HEK293 (cell line): ENCODE data around the gene SGPL1.

Source experiments
- CTCF ChIA-PET: fragments of 350-600 bp; formaldehyde crosslinking; extraction: SDS; loops from one replicate; lab custom pipeline; 2021; ENCODE audit warnings: antibody characterized with exemption; lab: Yijun Ruan, JAX
- POLR2A ChIA-PET: fragments of 300-600 bp; formaldehyde crosslinking; extraction: SDS; loops from one replicate; lab custom pipeline; 2020; ENCODE audit warnings: antibody characterized with exemption, inconsistent platforms; lab: Yijun Ruan, JAX
- H3K27ac ChIP-seq: fragments of 200-500 bp; sonication (Bioruptor generic); 2 replicates; pipeline ENCODE4 v1.5.1; 2014; ENCODE audit warnings: low read depth, low read length, control low read depth, inconsistent platforms; ENCODE audit errors: extremely low read depth
- H3K36me3 ChIP-seq, 2 experiments: fragments of 200-500 bp in 1 of 2; sonication (Bioruptor generic) in 1 of 2; 1 replicate in 1 of 2; 2 replicates in 1 of 2; pipeline ENCODE4 v1.5.1; 2014 to 2017; ENCODE audit warnings: inconsistent platforms in 2 of 2, low read length in 2 of 2; ENCODE audit not compliant: control insufficient read depth in 2 of 2, insufficient read depth in 1 of 2
- H3K4me1 ChIP-seq: fragments of 200-500 bp; sonication (Bioruptor generic); 2 replicates; pipeline ENCODE4 v1.5.1; 2014; ENCODE audit warnings: mild to moderate bottlenecking, low read length, inconsistent platforms; ENCODE audit not compliant: control insufficient read depth, insufficient read depth
- H3K4me3 ChIP-seq: 2 replicates; pipeline ENCODE4 v1.5.1; 2011; ENCODE audit warnings: low read depth, mild to moderate bottlenecking, control low read depth, low read length, moderate library complexity
- H3K9me3 ChIP-seq: fragments of 200-500 bp; sonication (Bioruptor generic); 2 replicates; pipeline ENCODE4 v1.5.1; 2014; ENCODE audit warnings: low read depth, low read length, inconsistent platforms; ENCODE audit not compliant: control insufficient read depth, insufficient read depth
- KLF16 ChIP-seq: fragments of 450-650 bp; formaldehyde crosslinking; IDR thresholded peaks from 2 replicates; pipeline ENCODE4 v1.5.1; 2017; ENCODE audit warnings: missing biosample characterization, missing genetic modification characterization
- KLF9 ChIP-seq: fragments of 450-650 bp; formaldehyde crosslinking; IDR thresholded peaks from 2 replicates; pipeline ENCODE4 v1.5.1; 2016; ENCODE audit warnings: missing biosample characterization, missing genetic modification characterization, low read depth
- MEIS1 ChIP-seq: sonication (generic); formaldehyde crosslinking; IDR thresholded peaks from 2 replicates; pipeline ENCODE4 v1.8.1; 2022; ENCODE audit warnings: missing genetic modification reagents, mild to moderate bottlenecking, borderline replicate concordance
- OVOL3 ChIP-seq: fragments of 450-650 bp; formaldehyde crosslinking; IDR thresholded peaks from 2 replicates; pipeline ENCODE4 v1.5.1; 2016; ENCODE audit warnings: missing biosample characterization, missing genetic modification characterization
- SCRT2 ChIP-seq: fragments of 450-650 bp; formaldehyde crosslinking; IDR thresholded peaks from 2 replicates; pipeline ENCODE4 v1.5.1; 2016; ENCODE audit warnings: missing biosample characterization, missing genetic modification characterization
- ZIC2 ChIP-seq: fragments of 450-650 bp; formaldehyde crosslinking; IDR thresholded peaks from 2 replicates; pipeline ENCODE4 v1.5.1; 2016; ENCODE audit warnings: missing biosample characterization, missing genetic modification characterization
- ZNF202 ChIP-seq: fragments of 450-650 bp; formaldehyde crosslinking; IDR thresholded peaks from 2 replicates; pipeline ENCODE4 v1.5.1; 2016; ENCODE audit warnings: missing biosample characterization, missing genetic modification characterization, borderline replicate concordance
- ZNF416 ChIP-seq: fragments of 450-650 bp; formaldehyde crosslinking; IDR thresholded peaks from 2 replicates; pipeline ENCODE4 v1.5.1; 2016; ENCODE audit warnings: missing biosample characterization, missing genetic modification characterization
- ZNF549 ChIP-seq: fragments of 450-650 bp; IDR thresholded peaks from 2 replicates; pipeline ENCODE4 v1.5.1; 2018; ENCODE audit warnings: missing biosample characterization, missing genetic modification characterization, mild to moderate bottlenecking, inconsistent platforms, moderate library complexity
- ZNF585B ChIP-seq: fragments of 450-650 bp; formaldehyde crosslinking; IDR thresholded peaks from 2 replicates; pipeline ENCODE4 v1.5.1; 2016; ENCODE audit warnings: missing biosample characterization, missing genetic modification characterization
- ZNF600 ChIP-seq: fragments of 450-650 bp; formaldehyde crosslinking; IDR thresholded peaks from 2 replicates; pipeline ENCODE4 v1.5.1; 2016; ENCODE audit warnings: missing biosample characterization, missing genetic modification characterization
- ZNF621 ChIP-seq: fragments of 450-650 bp; formaldehyde crosslinking; IDR thresholded peaks from 2 replicates; pipeline ENCODE4 v1.5.1; 2017; ENCODE audit warnings: missing biosample characterization, missing genetic modification characterization
- ZNF658 ChIP-seq: fragments of 450-650 bp; formaldehyde crosslinking; IDR thresholded peaks from 2 replicates; pipeline ENCODE4; 2016; ENCODE audit warnings: missing biosample characterization, missing genetic modification characterization
- ZNF776 ChIP-seq: fragments of 450-650 bp; formaldehyde crosslinking; IDR thresholded peaks from 2 replicates; pipeline ENCODE4 v1.5.0; 2017; ENCODE audit warnings: missing biosample characterization, missing genetic modification characterization, borderline replicate concordance
- ZNF830 ChIP-seq: fragments of 450-650 bp; IDR thresholded peaks from 2 replicates; pipeline ENCODE4 v1.5.0; 2018; ENCODE audit warnings: missing biosample characterization, missing genetic modification characterization, low read depth, mild to moderate bottlenecking, moderate library complexity
- TF ChIP-seq, protein P1 (sequence below): fragments of 450-650 bp; formaldehyde crosslinking; IDR thresholded peaks from 2 replicates; pipeline ENCODE4 v1.5.1; 2016; ENCODE audit warnings: missing biosample characterization, missing genetic modification characterization
- TF ChIP-seq, protein P2 (sequence below): fragments of 450-650 bp; formaldehyde crosslinking; IDR thresholded peaks from 2 replicates; pipeline ENCODE4 v1.5.1; 2016; ENCODE audit warnings: missing biosample characterization, missing genetic modification characterization
- TF ChIP-seq, protein P3 (sequence below): fragments of 450-650 bp; formaldehyde crosslinking; IDR thresholded peaks from 2 replicates; pipeline ENCODE4 v1.5.0; 2017; ENCODE audit warnings: missing biosample characterization, missing genetic modification characterization, borderline replicate concordance
- TF ChIP-seq, protein P4 (sequence below): fragments of 450-650 bp; formaldehyde crosslinking; IDR thresholded peaks from 2 replicates; pipeline ENCODE4 v1.5.1; 2017; ENCODE audit warnings: missing biosample characterization, missing genetic modification characterization
- TF ChIP-seq, protein P5 (sequence below): fragments of 450-650 bp; formaldehyde crosslinking; IDR thresholded peaks from 2 replicates; pipeline ENCODE4; 2016; ENCODE audit warnings: missing biosample characterization, missing genetic modification characterization

The SGPL1 gene

DNA sequence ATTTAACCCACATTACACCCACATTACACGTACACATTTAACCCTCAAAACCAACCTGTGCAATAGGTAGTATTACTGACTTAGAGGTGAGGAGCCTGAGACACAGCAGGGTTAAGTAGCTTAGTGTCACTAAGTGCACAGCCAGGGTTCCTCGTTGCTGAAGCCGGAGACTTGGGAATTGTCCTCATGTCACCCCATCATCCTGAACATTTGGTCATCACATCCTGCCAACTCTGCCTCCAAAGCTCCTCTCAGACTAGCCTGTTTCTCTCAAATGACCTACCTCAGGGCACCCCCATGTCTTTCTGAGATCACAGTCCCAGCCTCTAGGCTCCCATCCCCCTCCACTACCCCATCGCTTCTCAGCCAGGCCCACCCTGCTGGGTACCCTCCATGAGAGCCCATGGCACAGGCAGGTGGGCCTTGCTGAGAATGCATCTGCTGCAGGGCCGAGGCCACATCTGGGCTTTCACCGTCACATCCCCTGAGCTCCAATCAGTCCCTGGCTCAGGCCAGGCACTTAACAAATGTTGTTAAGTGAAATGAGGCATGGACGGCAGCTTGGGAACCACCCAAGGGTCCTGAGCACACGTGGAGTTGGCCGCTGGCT is 93.7 kb downstream of the SGPL1 start:
- no peak for TF ChIP-seq ZNF621 (tag by site-specific recombination)
- no peak for TF ChIP-seq ZNF416
- no peak for TF ChIP-seq ZNF585B (tag by site-specific recombination)
- TF ChIP-seq ZIC2, result peak; percentile 49
- no peak for TF ChIP-seq ZNF549

DNA sequence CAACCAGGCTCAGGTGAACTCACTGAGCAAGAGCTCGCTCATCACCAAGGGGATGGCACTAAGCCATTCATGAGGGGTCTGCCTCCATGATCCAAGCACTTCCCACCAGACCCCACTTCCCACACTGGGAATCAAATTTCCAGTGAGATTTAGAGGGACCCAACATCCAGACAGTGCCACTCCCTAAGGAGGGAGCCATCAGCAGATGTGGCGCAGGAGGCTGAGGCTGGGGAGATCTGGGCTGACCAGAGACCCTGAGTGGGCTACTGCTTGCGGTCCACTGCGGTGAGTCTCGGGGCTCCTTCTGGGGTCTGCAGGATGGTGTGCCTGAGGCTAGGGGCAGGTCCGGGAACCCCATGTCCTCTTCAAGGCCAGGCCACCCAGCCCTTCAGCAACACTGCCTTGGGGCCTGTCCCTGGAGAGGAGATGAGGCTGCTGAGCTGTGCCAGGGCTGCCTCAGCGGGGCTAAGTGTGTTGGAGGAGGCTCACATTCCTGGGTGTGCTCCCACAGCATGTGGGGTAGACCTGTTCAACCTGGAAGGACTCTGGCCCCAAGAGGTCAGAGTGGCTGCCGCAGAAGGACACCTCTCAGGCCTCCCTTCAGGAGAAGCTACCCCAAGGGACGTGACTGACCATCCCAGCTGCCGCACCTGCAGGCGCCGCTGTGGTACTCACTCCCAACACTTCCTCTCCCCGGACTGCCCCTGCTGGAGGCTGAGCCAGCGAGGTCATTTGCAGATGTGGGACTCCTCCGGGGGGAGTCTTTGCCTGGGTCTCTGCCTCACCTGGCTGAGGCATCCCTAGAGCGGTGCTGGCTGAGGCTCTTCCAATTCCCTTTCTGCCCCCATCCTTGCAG is 95.0 kb downstream of the SGPL1 start:
- H3K36me3 ChIP-seq, result no peaks in the 10 kb centered on the region
- no peak overlapping the region for H3K4me3 ChIP-seq
- no peaks in the 10 kb centered on the region for H3K9me3 ChIP-seq
- CTCF ChIA-PET, result interaction anchor here (0.5 kb wide), 1 partner anchor 994 kb away, joined by 6 read pairs; no protein-coding TSS in a partner anchor
- TF ChIP-seq ZNF658 (tag by site-specific recombination), result no peak
- TF ChIP-seq SCRT2 (tag by site-specific recombination), result no peak
- TF ChIP-seq, protein P1, sequence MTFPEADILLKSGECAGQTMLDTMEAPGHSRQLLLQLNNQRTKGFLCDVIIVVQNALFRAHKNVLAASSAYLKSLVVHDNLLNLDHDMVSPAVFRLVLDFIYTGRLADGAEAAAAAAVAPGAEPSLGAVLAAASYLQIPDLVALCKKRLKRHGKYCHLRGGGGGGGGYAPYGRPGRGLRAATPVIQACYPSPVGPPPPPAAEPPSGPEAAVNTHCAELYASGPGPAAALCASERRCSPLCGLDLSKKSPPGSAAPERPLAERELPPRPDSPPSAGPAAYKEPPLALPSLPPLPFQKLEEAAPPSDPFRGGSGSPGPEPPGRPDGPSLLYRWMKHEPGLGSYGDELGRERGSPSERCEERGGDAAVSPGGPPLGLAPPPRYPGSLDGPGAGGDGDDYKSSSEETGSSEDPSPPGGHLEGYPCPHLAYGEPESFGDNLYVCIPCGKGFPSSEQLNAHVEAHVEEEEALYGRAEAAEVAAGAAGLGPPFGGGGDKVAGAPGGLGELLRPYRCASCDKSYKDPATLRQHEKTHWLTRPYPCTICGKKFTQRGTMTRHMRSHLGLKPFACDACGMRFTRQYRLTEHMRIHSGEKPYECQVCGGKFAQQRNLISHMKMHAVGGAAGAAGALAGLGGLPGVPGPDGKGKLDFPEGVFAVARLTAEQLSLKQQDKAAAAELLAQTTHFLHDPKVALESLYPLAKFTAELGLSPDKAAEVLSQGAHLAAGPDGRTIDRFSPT (tag by site-specific recombination), result no peak
- no peak for TF ChIP-seq OVOL3 (tag by site-specific recombination)
- TF ChIP-seq ZNF776, result no peak
- TF ChIP-seq, protein P2, sequence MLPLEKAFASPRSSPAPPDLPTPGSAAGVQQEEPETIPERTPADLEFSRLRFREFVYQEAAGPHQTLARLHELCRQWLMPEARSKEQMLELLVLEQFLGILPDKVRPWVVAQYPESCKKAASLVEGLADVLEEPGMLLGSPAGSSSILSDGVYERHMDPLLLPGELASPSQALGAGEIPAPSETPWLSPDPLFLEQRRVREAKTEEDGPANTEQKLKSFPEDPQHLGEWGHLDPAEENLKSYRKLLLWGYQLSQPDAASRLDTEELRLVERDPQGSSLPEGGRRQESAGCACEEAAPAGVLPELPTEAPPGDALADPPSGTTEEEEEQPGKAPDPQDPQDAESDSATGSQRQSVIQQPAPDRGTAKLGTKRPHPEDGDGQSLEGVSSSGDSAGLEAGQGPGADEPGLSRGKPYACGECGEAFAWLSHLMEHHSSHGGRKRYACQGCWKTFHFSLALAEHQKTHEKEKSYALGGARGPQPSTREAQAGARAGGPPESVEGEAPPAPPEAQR, result no peak
- TF ChIP-seq, protein P3, sequence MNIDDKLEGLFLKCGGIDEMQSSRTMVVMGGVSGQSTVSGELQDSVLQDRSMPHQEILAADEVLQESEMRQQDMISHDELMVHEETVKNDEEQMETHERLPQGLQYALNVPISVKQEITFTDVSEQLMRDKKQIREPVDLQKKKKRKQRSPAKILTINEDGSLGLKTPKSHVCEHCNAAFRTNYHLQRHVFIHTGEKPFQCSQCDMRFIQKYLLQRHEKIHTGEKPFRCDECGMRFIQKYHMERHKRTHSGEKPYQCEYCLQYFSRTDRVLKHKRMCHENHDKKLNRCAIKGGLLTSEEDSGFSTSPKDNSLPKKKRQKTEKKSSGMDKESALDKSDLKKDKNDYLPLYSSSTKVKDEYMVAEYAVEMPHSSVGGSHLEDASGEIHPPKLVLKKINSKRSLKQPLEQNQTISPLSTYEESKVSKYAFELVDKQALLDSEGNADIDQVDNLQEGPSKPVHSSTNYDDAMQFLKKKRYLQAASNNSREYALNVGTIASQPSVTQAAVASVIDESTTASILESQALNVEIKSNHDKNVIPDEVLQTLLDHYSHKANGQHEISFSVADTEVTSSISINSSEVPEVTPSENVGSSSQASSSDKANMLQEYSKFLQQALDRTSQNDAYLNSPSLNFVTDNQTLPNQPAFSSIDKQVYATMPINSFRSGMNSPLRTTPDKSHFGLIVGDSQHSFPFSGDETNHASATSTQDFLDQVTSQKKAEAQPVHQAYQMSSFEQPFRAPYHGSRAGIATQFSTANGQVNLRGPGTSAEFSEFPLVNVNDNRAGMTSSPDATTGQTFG (tag by site-specific recombination), result no peak
- TF ChIP-seq ZNF585B (tag by site-specific recombination), result no peak
- H3K27ac ChIP-seq, result no peak overlapping the region
- POLR2A ChIA-PET, result no interaction called here
- H3K4me1 ChIP-seq, result no peaks in the 10 kb centered on the region

More for the DNA sequence above, 93.7 kb downstream of the SGPL1 start:
- no peak overlapping the region for H3K27ac ChIP-seq
- H3K4me3 ChIP-seq, result no peak overlapping the region
- no peaks in the 10 kb centered on the region for H3K36me3 ChIP-seq
- POLR2A ChIA-PET, result no interaction called here
- H3K9me3 ChIP-seq, result no peaks in the 10 kb centered on the region
- CTCF ChIA-PET, result interaction anchor here (1.8 kb wide), 1 partner anchor 17 kb away, joined by 5 read pairs; no protein-coding TSS in a partner anchor
- no peaks in the 10 kb centered on the region for H3K4me1 ChIP-seq

DNA sequence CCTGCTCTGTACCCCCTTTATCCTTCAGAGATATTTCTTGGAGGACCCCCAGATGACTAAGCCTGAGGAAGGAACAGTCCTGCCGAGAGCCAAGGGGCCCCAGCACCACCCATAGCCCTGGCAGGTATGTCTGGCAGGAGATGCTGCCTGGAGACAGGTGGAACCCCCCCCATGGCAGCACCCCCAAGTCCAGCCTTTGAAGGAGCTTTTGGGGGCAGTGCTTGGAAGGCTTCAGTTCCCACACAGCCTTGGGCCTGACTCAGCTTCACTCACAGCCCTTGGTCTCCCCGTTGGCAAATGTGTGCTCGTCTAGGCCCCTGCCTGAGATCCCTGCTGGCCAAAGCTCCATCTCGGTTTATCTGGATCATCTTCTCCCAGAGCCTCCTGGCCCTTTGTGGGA is 95.6 kb downstream of the SGPL1 start:
- POLR2A ChIA-PET, result interaction anchor here (0.6 kb wide), 1 partner anchor 10 kb away, joined by 4 read pairs; no protein-coding TSS in a partner anchor
- CTCF ChIA-PET, result no interaction called here
- H3K27ac ChIP-seq, result no peak overlapping the region
- H3K4me1 ChIP-seq, result no peaks in the 10 kb centered on the region
- H3K36me3 ChIP-seq, result no peaks in the 10 kb centered on the region
- no peaks in the 10 kb centered on the region for H3K9me3 ChIP-seq
- no peak overlapping the region for H3K4me3 ChIP-seq
- TF ChIP-seq KLF9 (no peak), ZNF202 (tag by site-specific recombination) (no peak), ZNF600 (tag by site-specific recombination) (no peak), MEIS1 (CRISPR knock-in tag) (no peak), ZNF830 (tag by site-specific recombination) (no peak), KLF16 (tag by site-specific recombination) (no peak)
- TF ChIP-seq, protein P4, sequence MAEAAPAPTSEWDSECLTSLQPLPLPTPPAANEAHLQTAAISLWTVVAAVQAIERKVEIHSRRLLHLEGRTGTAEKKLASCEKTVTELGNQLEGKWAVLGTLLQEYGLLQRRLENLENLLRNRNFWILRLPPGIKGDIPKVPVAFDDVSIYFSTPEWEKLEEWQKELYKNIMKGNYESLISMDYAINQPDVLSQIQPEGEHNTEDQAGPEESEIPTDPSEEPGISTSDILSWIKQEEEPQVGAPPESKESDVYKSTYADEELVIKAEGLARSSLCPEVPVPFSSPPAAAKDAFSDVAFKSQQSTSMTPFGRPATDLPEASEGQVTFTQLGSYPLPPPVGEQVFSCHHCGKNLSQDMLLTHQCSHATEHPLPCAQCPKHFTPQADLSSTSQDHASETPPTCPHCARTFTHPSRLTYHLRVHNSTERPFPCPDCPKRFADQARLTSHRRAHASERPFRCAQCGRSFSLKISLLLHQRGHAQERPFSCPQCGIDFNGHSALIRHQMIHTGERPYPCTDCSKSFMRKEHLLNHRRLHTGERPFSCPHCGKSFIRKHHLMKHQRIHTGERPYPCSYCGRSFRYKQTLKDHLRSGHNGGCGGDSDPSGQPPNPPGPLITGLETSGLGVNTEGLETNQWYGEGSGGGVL (tag by site-specific recombination), result no peak
- TF ChIP-seq, protein P5, sequence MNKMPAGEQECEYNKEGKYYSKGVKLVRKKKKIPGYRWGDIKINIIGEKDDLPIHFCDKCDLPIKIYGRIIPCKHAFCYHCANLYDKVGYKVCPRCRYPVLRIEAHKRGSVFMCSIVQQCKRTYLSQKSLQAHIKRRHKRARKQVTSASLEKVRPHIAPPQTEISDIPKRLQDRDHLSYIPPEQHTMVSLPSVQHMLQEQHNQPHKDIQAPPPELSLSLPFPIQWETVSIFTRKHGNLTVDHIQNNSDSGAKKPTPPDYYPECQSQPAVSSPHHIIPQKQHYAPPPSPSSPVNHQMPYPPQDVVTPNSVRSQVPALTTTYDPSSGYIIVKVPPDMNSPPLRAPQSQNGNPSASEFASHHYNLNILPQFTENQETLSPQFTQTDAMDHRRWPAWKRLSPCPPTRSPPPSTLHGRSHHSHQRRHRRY (tag by site-specific recombination), result no peak
